Central memory CD8-positive, alpha-beta T cell (primary cell): ENCODE results near the gene C10orf90.

Experiments
- ATAC-seq: fragments of 150-1000 bp; cut with Tn5 transposase; replicated peaks from 2 replicates; pipeline ENCODE4 v1.10.0; 2022; ENCODE audit warnings: mild to moderate bottlenecking, moderate FRiP score, moderate number of reproducible peaks; ENCODE audit not compliant: poor library complexity, severe bottlenecking; ENCODE audit errors: extremely low read depth
- DNase-seq, 2 donors: peaks; one replicate each; pipeline ENCODE4 v3.0.0; 2021; ENCODE audit warnings: low spot score in 2 of 2
- H3K27ac Mint-ChIP-seq: one replicate; pipeline ENCODE4 v1.8.0; 2022; ENCODE audit warnings: low read depth, mild to moderate bottlenecking, moderate library complexity, mixed read lengths
- H3K27me3 Mint-ChIP-seq: one replicate; pipeline ENCODE4 v1.8.0; 2022; ENCODE audit warnings: mixed read lengths
- H3K36me3 Mint-ChIP-seq: one replicate; pipeline ENCODE4 v1.8.0; 2022; ENCODE audit warnings: mild to moderate bottlenecking, moderate library complexity, mixed read lengths; ENCODE audit not compliant: insufficient read depth
- H3K4me1 Mint-ChIP-seq: one replicate; pipeline ENCODE4 v1.8.0; 2022; ENCODE audit warnings: mixed read lengths
- H3K4me3 Mint-ChIP-seq: one replicate; pipeline ENCODE4 v1.8.0; 2022; ENCODE audit warnings: mild to moderate bottlenecking, moderate library complexity, mixed read lengths
- H3K9me3 Mint-ChIP-seq: one replicate; pipeline ENCODE4 v1.8.0; 2022; ENCODE audit warnings: mixed read lengths

The C10orf90 gene

DNA sequence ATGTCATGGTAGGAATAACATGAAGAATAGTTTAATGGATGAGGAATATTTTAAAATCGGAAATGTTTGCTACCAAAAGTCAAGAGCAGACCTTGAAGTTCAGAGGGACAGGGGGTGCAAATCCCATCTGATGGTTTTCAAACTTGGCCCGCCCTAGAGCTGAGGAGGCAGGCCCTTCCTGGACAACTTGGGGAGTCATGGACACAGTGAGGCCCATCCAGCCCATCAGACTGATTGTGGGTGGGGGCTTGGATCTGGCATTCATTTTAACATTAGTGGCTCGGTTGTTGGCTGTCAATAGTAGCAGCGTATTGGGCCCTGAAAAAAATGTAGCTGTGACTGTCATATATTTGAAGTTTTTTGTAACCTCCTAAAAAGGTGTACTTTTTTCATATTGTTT lies 2.0 kb downstream of the C10orf90 start:
- Mint-ChIP-seq H3K36me3 (no peaks in the 10 kb centered on the region), H3K4me1 (no peaks in the 10 kb centered on the region), H3K9me3 (peaks cover 9% of the 10 kb centered on the region), H3K4me3 (no peak overlapping the region), H3K27ac (no peak overlapping the region), H3K27me3 (no peaks in the 10 kb centered on the region)
- ATAC-seq (no peak), DNase-seq (no peak)

DNA sequence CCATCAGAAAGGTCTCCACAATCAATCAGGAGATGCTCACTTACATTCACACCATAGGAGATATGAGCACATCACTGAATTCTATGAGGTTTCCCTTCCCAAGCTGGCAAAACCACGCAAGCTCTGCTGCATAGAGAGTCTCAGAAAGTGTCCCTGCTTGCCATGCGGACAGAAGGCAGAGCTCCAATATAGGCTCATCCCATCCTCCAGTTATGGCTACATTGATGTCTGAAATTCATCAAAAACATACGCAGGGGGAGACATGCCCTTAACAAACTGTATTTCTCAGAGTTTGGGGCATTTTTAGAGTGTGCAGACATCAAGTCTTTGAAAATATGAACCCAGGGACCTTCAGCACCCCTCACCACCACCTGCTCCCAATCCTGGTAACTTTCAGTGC lies 2.9 kb downstream of the C10orf90 start:
- Mint-ChIP-seq H3K9me3 (peaks cover 13% of the 10 kb centered on the region), H3K27ac (no peak overlapping the region), H3K4me1 (no peaks in the 10 kb centered on the region), H3K27me3 (no peaks in the 10 kb centered on the region), H3K36me3 (no peaks in the 10 kb centered on the region), H3K4me3 (no peak overlapping the region)
- ATAC-seq (no peak), DNase-seq (no peak)

GRCh38 chr10:126665207-126665606 lies 5.3 kb downstream of the C10orf90 start:
- H3K4me1 Mint-ChIP-seq = no peaks in the 10 kb centered on the region
- H3K27ac Mint-ChIP-seq = no peak overlapping the region
- no peak for DNase-seq
- H3K27me3 Mint-ChIP-seq = no peaks in the 10 kb centered on the region
- H3K4me3 Mint-ChIP-seq = no peak overlapping the region
- peaks cover 6% of the 10 kb centered on the region for H3K9me3 Mint-ChIP-seq
- no peak for ATAC-seq
- H3K36me3 Mint-ChIP-seq = no peaks in the 10 kb centered on the region

GRCh38 chr10:126663880-126664279 lies 6.6 kb downstream of the C10orf90 start:
- H3K9me3 Mint-ChIP-seq = peaks cover 9% of the 10 kb centered on the region
- DNase-seq = no peak
- ATAC-seq = no peak
- H3K36me3 Mint-ChIP-seq = no peaks in the 10 kb centered on the region
- H3K27me3 Mint-ChIP-seq = no peaks in the 10 kb centered on the region
- no peak overlapping the region for H3K27ac Mint-ChIP-seq
- no peaks in the 10 kb centered on the region for H3K4me1 Mint-ChIP-seq
- no peak overlapping the region for H3K4me3 Mint-ChIP-seq

DNA sequence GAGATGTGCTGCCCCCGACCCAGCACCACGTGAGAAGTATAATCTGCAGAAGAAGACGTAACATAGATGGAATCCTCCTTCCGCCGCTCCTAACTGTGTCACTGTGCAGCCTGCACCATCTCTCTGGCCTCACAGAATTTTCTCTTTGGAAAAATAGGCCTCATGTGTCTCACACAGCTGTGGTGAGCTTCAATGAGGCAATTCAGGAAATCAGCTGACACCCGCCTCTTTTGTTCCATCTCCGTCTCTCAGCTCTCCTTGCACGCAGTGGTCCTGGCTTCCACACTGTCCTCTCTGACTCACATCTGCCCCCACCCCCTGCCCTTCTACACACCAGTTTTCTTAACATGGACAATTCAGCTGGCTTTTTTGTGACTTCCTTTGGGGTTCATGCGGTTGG lies 7.2 kb downstream of the C10orf90 start:
- no peaks in the 10 kb centered on the region for H3K27me3 Mint-ChIP-seq
- H3K4me1 Mint-ChIP-seq = no peaks in the 10 kb centered on the region
- DNase-seq (no peak), ATAC-seq (no peak)
- H3K4me3 Mint-ChIP-seq = no peak overlapping the region
- H3K36me3 Mint-ChIP-seq = peaks cover 1% of the 10 kb centered on the region
- peaks cover 11% of the 10 kb centered on the region for H3K9me3 Mint-ChIP-seq
- H3K27ac Mint-ChIP-seq = no peak overlapping the region

GRCh38 chr10:126661841-126662515 lies 8.5 kb downstream of the C10orf90 start:
- no peak overlapping the region for H3K4me3 Mint-ChIP-seq
- ATAC-seq = no peak
- DNase-seq = no peak
- H3K4me1 Mint-ChIP-seq = no peaks in the 10 kb centered on the region
- H3K36me3 Mint-ChIP-seq = peaks cover 1% of the 10 kb centered on the region
- H3K9me3 Mint-ChIP-seq = peaks cover 11% of the 10 kb centered on the region
- no peaks in the 10 kb centered on the region for H3K27me3 Mint-ChIP-seq
- no peak overlapping the region for H3K27ac Mint-ChIP-seq

GRCh38 chr10:126661356-126661755 lies 9.1 kb downstream of the C10orf90 start:
- DNase-seq (no peak), ATAC-seq (no peak)
- Mint-ChIP-seq H3K9me3 (peaks cover 11% of the 10 kb centered on the region), H3K27me3 (no peaks in the 10 kb centered on the region), H3K4me1 (no peaks in the 10 kb centered on the region), H3K4me3 (no peak overlapping the region), H3K36me3 (peaks cover 1% of the 10 kb centered on the region), H3K27ac (no peak overlapping the region)

DNA sequence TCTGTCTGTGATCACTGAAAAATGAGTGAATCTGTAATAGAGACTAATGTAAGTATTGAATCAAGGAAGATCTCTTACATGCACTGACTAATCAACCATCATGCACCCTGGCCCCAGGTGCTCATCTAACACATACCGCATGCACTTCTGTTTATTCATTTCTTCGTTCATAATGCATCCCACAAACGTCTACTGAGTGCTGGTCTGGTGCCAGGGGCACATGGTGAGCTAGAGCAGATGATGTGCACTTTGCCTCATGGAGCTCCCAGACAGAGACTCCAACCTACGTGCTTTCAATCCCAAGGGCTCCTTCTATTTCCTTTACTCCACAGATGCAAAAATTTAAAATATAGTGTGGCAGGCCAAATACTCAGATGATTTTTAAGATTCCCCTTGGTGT lies 10.7 kb downstream of the C10orf90 start:
- Mint-ChIP-seq H3K27me3 (no peaks in the 10 kb centered on the region), H3K4me3 (no peak overlapping the region), H3K36me3 (peaks cover 1% of the 10 kb centered on the region)

DNA sequence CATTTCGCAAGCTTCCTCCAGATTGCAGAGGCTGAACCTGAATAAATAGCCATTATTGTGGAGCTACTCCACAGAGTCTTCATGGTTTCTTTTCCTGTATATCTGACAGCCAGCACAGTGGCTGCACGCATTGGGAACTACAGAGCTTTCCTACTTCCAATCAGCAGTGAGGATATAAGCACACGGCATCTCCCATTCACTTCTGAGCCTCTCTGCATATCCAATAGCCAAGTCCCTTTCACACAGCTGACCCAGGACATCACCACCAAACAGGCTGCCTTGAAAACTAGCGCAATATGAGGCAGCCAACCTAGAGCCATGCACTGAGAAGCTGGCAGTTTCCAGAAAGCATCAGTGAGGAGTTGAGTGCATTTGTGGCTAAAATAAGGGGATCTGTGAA lies 11.6 kb downstream of the C10orf90 start:
- Mint-ChIP-seq H3K9me3 (peaks cover 18% of the 10 kb centered on the region), H3K36me3 (peaks cover 1% of the 10 kb centered on the region), H3K4me3 (no peak overlapping the region), H3K4me1 (no peaks in the 10 kb centered on the region), H3K27me3 (no peaks in the 10 kb centered on the region), H3K27ac (no peak overlapping the region)
- ATAC-seq (no peak), DNase-seq (no peak)

More for the DNA sequence above, 10.7 kb downstream of the C10orf90 start:
- DNase-seq (no peak), ATAC-seq (no peak)
- Mint-ChIP-seq H3K9me3 (peaks cover 11% of the 10 kb centered on the region), H3K27ac (no peak overlapping the region), H3K4me1 (no peaks in the 10 kb centered on the region)

- no peak for ATAC-seq
- H3K4me3 Mint-ChIP-seq = no peak overlapping the region
- DNase-seq = no peak
- no peaks in the 10 kb centered on the region for H3K4me1 Mint-ChIP-seq
- H3K27me3 Mint-ChIP-seq = no peaks in the 10 kb centered on the region
- H3K9me3 Mint-ChIP-seq = peaks cover 12% of the 10 kb centered on the region
- H3K36me3 Mint-ChIP-seq = peaks cover 1% of the 10 kb centered on the region
- H3K27ac Mint-ChIP-seq = no peak overlapping the region
Observed at GRCh38 chr10:126654579-126654978, 15.9 kb downstream of the C10orf90 start.

DNA sequence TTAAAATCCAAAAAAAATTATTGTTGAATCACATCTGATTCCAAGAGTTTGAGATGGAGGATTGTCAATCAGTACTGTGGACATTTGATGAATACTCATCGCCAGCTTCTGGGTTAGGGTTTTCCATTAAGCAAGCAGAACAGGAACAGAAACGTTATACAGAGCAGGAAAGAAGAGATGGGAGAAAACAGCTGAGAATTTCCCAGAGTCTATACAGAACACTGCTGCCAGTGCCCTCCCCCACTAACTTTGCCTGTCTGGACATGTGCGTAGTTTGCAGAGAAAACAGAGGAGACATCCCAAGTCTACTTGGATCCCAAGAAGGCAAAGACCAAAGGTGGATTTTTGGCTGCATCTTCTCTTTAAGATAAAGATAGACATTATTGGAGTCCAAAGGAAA lies 19.0 kb downstream of the C10orf90 start:
- no peaks in the 10 kb centered on the region for H3K36me3 Mint-ChIP-seq
- no peak overlapping the region for H3K27ac Mint-ChIP-seq
- peaks cover 12% of the 10 kb centered on the region for H3K9me3 Mint-ChIP-seq
- no peak for DNase-seq
- H3K27me3 Mint-ChIP-seq = no peaks in the 10 kb centered on the region
- H3K4me1 Mint-ChIP-seq = no peaks in the 10 kb centered on the region
- no peak for ATAC-seq
- no peak overlapping the region for H3K4me3 Mint-ChIP-seq

DNA sequence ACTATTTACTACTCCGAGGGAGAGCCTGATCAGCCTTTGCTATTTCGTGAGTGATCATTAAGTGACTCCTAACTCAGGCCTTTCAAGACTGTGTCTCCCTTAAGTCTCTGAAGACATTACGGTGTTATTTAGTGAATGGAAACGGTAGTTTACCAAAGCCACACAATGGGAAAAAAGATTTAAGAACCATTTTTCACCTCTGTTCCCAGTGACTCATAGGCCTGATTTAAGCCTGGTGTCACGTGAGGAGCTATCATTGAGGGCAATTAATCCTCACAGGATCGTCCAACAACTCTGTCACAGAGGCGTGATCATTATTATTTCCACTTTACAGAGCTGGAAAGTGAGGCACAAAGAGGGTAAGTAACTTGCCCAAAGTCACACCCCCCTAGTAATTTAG lies 20.3 kb downstream of the C10orf90 start:
- Mint-ChIP-seq H3K9me3 (peaks cover 12% of the 10 kb centered on the region), H3K27ac (no peak overlapping the region), H3K4me1 (no peaks in the 10 kb centered on the region), H3K36me3 (no peaks in the 10 kb centered on the region), H3K4me3 (no peak overlapping the region), H3K27me3 (no peaks in the 10 kb centered on the region)
- ATAC-seq (no peak), DNase-seq (no peak)

GRCh38 chr10:126647116-126647515 lies 23.4 kb downstream of the C10orf90 start:
- Mint-ChIP-seq H3K27me3 (no peaks in the 10 kb centered on the region), H3K4me3 (no peak overlapping the region), H3K36me3 (no peaks in the 10 kb centered on the region), H3K9me3 (peaks cover 19% of the 10 kb centered on the region), H3K27ac (no peak overlapping the region), H3K4me1 (no peaks in the 10 kb centered on the region)
- no peak for DNase-seq
- no peak for ATAC-seq
